Erythroblast (primary cell): Measurements from ENCODE around the gene DLGAP5.

Source experiments
- DNase-seq, 2 experiments: peaks; one replicate each; lab custom pipeline; 2025; lab: John Stamatoyannopoulos, UW
- GATA1 ChIP-seq: IDR thresholded peaks from 2 replicates; pipeline ENCODE4 v1.6.1; 2011; ENCODE audit warnings: low read depth, mild to moderate bottlenecking, control low read depth, low read length, moderate library complexity
- POLR2A ChIP-seq: IDR thresholded peaks from 2 replicates; pipeline ENCODE4 v1.6.1; 2011; ENCODE audit warnings: mild to moderate bottlenecking, low read length

DLGAP5 gene

DNA sequence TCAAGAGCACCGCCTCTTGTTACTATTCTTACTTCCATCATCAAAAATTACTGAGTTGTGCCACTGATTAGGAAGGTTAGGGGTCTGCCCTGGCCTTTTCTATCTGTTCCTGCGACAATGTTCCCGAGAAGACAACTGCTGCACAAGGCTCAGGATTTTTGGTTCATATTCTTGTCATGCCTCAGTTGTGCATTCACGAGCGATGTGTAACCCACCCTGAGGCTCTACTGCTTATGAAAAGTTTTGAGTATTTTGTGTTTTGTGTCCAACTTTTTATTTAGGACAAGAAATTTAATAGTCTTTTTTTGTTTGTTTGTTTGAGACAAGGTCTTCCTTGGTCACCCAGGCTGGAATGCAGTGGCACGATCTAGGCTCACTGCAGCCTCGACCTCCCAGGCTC, 85.4 kb downstream of the DLGAP5 start:
- TF ChIP-seq POLR2A, result no peak
- TF ChIP-seq GATA1, result no peak
- DNase-seq, result no peak

DNA sequence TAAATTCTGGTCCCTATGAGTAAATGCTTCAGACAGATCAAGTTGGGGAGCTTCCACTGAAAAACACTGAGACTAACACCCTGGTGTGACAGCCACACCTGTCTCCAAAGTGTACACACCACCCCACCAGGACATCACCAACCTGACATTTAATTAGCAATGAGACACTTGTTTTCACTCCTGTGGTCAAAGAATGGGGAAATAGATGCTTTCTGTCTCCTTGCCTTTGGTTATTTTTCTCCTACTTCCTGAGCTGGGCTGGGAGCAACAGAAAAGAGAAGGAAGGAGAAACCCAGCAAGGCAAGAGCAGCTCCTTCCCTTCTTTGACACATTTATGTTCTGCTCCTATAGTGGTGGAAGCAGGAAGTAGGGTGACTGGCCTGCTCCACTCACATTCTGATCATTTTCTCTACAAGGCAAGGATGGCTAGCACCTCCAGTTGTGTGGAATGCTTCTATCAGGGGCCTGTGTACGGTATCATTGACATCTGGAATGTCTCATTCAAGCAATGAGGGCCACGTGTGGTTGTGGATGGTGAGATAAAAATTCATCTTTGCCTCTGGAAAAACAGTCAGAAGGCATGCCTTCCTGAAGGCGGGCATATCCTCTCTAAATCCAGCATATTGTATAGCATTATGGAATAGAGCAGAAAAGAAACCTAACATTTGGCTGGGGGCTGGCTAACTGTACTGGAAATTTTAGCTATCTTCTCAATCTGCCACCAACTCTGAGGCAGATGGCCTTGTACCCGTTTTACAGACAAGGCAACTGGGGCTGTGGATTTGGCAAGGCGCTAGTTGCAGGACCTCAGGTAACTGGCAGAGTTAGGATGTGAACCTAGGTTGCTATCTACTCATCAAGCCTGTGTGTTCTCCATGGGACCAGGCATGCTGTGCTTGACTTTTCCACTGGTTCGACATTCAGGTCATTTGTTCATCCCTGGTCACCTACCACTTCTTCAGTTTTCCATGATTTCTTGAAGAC, 87.1 kb downstream of the DLGAP5 start:
- TF ChIP-seq GATA1 (no peak), POLR2A (no peak)
- no peak for DNase-seq

DNA sequence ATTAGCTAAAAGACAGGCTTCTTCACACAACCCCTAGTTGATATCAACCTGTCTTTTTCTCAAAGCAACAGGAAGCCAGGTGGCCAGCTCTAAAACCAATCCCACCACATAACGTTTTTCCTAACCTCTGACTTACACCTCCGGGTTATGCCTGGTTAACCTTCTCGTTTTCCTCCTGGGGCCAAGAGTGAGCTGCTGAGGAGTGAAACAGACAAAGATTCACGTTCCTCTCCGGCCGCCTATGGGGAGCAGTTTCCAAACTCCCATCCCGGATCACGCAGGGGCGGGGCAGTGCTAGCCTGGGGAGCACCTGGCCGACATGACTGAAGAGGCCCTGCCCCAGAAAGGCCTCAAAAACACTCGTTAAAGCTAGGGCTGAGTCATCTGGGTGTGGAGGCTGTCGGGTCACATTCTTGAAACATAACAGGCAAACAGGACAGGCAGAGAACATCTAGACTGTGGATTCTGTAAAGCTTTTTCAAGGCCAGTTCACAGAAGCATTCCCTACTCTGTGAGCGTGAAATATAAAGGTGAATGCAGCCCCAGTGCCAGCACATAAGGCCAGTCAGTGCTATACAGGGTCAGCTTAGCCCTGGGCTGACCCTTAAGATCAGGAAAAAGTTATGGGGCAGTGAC, 88.3 kb downstream of the DLGAP5 start:
- TF ChIP-seq GATA1 (no peak), POLR2A (peak; percentile 74)
- DNase-seq, result peak; percentile 82

DNA sequence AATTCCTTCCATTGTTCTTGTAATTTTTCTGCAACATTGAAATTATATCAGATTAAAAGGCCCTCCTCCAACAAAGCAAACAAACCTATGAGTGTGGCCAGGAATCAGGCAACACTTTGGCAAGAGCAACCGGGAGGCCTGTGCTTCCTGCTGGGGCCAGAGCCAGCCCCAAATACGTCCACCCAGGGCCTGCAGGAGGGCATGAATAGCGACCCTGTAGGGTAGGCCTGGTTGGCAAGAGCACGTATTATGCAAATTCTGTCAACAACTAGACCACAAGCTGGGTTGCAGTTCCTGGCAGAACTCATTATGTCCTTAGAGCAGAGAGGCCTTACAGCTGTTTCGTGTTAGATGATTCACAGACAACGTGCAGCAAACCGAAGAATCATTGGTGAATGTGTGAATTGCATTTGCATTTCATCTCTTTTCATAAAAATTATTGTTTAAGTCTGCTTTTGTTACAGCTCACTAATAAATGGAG, 89.2 kb downstream of the DLGAP5 start:
- TF ChIP-seq GATA1 (no peak), POLR2A (no peak)
- DNase-seq, result peak in 1 of 2 experiments; percentile 31

DNA sequence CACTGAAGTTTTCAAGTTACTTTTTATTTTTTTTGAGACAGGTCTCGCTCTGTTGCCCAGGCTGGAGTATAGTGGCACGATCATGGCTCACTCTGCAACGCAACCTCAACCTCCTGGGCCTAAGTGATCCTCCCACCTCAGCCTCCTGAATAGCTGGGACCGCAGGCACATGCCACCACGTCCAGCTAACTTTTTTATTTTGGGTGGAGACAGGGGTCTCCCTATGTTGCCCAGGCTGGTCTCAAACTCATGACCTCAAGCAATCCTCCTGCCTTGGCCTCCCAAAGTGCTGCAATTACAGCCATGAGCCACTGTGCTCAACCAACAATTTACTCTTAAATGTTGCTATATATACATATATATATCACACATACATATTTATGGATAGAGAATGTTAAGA, 89.7 kb downstream of the DLGAP5 start:
- TF ChIP-seq POLR2A (no peak), GATA1 (no peak)

DNA sequence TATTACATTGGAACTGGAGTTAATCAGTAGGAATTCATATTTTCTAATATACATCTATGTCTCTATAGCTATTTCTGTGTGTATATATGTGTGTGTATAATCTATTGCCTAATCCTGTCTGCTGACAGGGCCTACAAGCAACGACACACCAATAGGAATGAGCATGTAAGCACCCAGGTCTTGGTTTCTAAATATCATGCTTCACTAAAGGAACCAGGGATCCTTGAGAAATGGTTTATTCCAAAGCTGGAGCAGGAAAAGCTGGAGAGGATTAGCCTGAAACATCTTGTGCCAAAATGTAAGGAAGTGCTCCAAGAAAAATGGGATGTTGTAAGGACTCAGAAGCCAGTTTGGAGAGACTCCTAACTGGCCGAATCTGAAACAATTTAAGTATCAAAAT, 91.6 kb downstream of the DLGAP5 start:
- TF ChIP-seq POLR2A (no peak), GATA1 (no peak)
- no peak for DNase-seq

More for the DNA sequence above, 89.7 kb downstream of the DLGAP5 start:
- DNase-seq, result no peak

DNA sequence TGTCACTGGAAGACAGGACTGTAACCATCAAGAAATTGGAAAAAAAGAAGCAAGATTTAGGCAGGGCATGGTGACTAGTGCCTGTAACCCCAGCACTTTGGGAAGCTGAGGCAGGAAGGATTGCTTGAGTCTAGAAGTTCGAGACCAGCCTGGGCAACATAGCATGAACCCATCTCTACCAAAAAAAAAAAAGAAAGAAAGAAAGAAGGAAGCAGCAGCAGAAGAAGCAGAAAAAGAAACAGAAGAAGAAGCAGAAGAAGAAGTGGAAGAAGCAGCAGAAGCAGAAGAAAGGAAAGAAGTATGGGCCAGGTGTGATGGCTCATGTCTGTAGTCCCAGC, 92.9 kb downstream of the DLGAP5 start:
- TF ChIP-seq GATA1 (no peak), POLR2A (no peak)
- DNase-seq, result no peak
